HG03565 (cell line): ENCODE results near the gene LPP.
A peak's percentile ranks its signal among the peaks of the same experiment; 100 is the strongest.

Experiments
- ATAC-seq: cut with Tn5 transposase; IDR thresholded peaks from one replicate; pipeline ENCODE4 v1.9.1; 2021; ENCODE audit warnings: mild to moderate bottlenecking, moderate library complexity; ENCODE audit not compliant: unreplicated experiment

The LPP gene

DNA sequence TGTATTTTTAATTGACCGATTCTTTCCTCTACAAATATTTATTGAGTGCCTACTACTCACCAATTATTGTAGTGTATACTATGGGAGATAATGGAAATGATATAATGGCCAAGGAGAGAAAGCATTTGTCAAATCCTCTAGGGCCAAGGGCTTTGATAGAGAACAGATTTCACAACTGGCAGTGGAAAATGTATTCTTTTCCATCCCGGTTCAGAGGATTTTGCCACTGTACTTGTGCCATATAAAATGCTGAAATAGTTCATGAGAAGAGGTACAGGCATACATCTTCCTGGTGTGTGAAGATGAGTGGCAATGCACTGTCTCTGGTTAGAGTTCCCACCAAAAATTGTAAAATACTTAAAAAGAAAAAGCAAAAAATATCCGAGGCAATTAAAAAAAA lies 566.3 kb downstream of the LPP start:
- no peak for ATAC-seq

DNA sequence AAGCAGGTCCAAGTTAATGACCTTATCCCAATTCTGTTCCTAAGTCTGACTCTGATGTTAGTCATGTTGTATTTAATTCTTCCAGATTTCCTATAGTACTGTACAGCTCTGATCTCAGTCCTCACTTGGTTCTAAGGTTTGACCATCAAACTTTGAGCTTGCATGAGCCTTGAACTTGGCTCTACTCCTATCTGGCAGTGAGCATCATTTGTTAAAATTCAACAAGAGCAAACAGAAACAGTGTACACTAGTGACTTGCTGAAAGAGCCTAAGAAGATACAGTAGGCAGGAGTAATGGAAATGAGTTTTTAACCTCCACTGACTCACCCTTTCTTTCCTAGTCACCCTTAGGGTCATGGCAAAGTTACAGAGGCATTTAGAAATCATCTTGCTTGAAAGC lies 566.7 kb downstream of the LPP start:
- ATAC-seq, result no peak

DNA sequence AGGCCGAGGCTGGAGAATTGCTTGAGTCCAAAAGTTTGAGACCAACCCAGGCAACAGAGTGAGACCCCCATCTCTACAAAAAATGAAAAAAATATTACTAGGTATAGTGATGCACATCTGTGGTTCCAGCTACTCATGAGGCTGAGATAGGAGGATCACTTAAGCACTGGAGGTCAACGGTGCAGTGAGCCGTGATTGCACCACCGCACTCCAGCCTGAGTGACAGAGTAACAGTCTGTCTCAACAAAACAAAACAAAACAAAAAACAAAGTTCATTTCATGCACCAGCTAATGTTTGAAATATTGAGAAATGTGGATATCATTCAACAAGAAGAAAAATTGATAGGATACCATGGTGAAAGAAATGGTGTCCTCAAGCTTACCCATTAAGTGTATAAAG lies 567.4 kb downstream of the LPP start:
- ATAC-seq, result no peak

DNA sequence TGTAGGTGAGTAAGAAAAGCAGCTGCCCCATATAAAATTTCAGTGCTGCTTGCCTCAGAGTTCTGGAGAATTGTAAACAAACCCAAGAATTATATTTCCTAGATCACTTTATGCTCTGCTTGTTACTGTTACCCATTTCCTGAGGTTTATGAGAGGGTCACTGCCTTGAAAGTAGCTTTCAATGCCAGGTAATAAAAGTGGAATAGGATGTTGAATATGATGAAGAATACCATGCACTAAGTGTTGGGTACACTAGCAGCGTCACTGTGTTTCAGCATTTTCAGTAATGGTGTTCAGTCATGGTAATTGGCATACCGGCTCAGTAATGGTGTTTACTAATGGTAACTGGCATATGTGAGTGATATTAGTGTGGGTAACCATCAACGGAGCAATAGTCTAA lies 568.0 kb downstream of the LPP start:
- no peak for ATAC-seq

DNA sequence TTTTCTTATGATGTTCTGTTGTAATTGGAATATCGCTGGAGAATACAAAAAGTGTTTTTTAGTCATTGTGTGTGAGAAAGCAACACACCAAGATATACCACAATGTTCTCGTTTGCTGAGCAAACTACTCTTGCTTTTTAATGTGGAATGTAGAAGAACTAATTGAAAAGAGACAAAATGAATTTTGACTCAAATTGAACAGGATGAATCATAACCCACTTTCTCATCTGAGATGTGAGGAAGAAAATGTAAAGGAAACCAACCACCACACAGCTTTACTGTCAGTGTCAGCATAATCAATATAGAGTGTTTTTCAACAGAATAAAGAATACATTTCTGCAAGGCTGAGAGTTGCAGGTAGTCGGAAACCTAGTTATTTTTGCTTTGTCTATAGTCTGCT lies 569.0 kb downstream of the LPP start:
- ATAC-seq, result no peak

DNA sequence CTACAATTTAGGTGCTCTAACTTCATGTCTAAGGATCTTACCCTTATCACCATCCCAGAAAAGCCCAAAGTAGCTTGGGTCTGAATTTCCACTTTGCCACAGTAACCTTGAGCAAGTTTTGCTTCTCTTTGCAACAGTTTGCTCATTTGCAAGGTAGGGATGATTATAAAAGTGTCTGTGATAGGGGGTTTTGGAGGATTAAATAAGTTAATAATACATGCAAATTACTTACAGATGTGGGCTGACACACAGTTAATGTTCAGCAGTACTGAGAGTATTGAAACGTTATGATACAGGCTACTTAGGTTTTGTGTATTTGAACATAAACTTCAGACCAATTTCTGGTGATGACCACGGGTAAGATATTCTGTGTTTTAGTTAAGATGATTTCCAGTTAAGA lies 573.1 kb downstream of the LPP start:
- no peak for ATAC-seq

DNA sequence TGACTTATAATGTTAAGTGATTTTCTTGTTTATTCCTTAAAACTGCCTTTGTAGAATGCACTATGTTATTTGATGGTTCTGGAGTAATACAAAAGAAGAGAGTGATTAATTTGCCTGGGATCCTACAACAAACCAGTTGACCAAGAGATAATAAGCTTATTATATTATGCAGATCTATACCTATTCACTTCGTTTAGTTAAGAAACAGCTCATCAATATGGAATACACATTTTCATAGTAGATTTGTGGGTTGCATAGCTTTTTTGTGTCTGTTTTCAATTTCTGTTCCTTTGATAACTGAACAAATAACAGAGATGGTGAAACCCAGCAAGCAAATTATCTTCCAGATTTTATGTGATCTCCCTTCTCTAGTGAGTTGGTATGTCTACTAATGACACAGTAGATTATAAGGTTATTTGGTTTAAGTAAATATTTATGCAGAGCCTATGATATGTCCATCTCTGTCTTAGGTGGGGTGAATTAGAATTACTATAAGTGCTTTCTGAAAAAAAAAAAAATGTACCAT lies 574.5 kb downstream of the LPP start:
- ATAC-seq, result no peak

DNA sequence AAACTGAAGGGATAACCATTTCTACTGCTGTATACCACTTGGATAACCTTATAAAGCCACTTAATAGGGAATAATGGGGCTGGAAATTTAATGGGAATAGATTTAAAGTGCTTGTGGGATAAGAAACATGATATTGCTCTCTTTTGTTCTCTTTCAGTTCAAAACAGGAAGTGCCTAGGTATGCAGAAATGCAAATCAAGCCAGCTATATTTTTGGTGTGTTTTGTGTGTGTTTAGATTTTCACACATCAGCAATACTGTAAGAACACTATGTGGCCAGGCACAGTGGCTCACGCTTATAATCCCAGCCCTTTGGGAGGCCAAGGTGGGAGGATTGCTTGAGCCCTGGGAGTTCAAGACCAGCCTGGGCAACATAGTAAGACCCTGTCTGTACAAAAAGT lies 575.5 kb downstream of the LPP start:
- ATAC-seq, result no peak

DNA sequence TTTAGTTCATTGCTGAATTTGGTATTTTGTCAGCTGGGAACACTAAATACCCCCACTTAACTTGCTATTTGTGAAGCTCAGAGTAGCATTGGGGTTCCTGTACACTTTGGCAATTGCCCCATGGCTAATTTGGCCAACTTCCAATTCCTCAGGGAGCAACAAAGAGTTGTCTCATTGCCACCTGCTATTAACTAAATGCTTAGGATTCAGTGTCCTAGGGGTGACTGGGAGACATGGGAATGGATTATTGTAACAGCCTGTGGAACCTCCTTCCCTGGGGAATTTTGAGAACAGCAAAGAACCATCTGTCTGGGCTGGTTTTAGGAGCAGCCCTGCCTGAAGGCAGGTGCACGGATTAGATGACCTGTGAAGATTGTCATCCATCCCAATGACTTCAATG lies 580.4 kb downstream of the LPP start:
- no peak for ATAC-seq

DNA sequence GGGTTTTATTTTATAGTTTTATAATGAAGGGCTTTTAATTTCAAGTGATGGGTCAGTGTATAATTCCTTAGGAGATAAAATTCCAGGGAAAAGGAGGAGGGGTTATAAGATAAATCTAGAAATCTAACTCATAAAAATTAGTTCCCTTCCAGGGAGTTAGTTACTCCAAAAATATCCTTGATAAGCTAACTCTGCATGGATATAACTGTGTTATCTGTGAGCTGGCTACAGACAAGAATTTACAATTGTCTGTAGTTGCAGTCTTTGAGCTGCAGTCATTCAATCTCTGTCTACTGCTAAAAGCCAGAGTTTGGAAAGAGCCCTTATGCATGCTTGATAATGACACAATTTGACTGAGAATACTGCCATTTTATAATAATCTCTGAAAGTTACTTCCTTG lies 585.6 kb downstream of the LPP start:
- ATAC-seq, result no peak

DNA sequence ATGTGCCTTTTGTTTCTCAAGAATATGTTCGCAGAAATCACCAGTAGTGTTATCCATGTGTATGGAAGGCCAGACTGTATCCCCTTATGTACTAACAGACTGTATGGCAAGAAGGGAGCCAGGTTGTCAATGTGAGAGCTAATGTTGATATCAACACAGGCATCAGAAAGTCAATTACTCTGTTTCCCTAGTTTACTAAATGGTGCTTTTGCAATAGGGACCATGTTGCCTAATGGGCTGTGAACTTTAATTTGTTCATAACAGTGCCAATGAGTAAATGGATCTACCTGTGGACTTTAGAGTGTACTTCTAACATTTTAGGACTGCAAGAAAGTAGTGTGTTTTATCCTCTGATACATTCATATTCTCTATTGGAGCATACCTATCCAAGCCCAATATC lies 586.1 kb downstream of the LPP start:
- ATAC-seq, result no peak

DNA sequence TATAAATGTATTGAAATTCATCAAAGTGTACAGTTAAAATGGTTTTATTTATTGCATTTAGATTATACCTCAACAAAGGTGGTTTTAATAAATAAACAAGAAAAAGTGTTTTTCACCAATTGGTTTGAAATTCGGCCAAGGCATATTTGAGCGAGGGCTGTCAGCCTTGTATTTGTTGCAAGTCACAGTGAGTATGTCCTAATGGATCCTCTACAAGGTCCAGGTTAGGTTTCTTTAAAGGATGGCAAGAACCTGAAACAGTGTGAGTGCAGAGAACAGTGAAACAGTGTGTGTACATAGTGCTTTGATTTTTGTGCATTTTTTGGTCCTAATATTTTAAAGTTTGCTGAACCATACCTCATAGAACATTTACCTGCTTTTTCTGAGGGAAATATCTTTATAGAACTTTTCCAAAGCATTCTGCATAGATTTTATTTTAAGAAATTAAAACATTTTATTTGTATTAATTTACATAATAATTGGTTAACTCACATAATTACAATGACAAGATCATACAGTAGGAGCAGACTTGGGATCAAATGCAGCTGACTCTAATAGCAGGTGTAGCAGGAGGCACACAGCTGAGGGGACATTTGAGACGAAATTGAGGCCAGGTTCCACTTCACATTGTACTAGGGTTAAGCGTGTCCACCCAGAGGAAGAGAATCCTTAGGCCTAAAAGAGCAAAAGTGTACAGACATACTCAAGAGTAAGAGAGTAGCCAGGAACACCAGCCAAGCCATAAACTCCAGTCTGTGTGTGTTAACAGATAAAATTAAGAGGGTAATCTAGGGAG lies 589.0 kb downstream of the LPP start:
- ATAC-seq, result no peak

DNA sequence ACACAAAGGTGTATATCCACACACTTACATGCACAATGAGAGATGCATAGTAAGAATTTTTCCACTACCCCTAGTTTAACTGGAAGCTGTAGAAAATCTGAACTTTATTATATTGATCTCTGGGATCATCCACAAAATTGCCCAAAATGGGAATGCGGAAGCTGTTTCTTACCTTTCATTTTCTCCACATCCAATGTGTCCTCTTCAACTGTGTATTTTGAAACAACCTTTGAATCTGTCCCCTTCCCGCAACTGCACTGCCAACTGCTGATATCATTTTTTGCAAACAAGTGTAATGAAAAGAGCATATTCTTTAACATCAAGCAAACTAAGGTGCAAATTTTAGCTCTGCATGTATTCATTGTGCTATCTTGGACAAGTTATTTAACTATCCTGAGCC lies 590.2 kb downstream of the LPP start:
- no peak for ATAC-seq

DNA sequence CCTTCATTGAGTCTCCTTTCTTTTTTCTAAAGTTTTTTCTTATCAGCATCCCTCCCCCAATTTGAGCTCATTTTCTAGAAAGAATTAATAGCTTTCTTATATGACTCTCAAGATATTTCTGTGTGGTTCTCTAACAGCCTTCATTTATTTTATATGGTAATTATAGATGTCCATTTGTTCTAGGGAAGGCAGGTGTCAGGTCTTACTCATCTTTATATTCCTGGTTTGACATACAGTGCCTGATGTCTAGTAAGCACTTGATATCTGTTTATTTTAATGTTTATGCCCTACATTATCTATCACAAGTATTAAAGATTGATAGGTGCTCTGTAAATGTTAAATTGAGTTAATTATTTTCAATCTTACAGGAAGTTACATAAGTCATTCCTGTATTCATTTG lies 591.1 kb downstream of the LPP start:
- ATAC-seq, result no peak

DNA sequence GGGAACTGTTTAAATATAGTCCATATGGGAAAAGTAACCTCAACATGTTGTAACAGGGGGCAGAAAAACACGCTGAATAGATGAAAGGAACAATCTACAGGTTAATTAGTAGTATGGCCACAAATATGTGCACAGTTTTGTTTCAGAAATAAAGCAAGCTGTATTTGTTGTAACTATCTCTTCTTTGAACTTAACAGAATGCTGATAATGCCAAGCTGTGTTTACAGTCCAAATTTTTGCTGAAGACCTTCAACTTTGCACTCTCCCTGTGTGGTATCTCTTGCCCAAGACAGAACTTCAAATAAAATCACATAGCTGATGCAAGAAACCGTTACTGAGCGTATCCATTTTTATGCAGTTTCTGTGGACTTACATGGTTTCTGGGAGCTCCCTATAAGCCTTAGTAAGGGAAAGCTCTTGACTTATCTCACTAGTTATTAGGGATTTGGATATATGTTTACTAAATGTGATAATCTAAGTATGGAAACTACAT lies 592.4 kb downstream of the LPP start:
- no peak for ATAC-seq

DNA sequence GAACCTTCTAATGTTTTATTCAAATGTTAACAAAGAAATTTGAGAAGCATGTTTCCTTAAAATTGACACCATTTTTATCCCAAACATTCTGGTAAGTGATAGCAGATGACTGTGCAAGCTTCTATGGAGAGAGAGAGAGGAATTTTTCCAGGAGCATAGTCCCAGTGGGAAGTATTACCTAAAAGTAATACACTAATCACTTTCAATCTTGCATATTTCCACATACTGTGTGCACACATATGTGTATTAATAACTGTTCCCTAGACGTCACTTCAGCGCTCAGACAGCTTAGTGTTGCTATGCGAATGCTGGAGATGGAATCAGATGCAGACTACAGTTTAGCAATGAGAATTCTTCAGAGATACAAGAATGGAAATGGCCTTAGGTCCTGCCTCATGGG lies 593.5 kb downstream of the LPP start:
- no peak for ATAC-seq

DNA sequence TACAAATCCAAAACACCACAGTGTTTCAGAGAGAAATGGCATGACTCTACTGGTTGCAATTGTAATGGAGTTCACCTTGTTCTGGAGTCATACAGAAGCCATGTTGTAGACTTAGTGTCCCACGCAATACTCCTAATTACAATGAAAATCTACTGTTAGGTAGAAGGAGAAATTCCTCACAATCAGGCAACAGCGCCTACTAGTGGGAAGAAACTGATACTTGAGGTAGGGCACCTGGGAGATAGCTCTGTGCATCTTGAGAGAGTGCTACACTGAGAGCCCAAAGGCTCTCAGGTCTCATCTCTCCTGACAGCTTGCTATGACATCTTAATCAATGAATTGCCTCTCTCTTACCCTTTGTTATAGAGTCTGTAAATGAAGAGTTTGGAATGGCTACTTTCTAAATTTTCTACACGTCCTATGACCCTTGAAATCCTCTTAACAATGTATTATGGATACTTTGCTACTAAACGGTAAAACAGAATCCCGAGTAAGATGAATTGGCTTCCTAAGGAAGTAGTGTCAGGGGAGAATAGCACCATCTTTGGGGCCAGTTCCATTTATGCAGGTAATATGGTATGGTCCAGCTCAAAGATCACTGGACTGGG lies 595.2 kb downstream of the LPP start:
- ATAC-seq, result no peak

DNA sequence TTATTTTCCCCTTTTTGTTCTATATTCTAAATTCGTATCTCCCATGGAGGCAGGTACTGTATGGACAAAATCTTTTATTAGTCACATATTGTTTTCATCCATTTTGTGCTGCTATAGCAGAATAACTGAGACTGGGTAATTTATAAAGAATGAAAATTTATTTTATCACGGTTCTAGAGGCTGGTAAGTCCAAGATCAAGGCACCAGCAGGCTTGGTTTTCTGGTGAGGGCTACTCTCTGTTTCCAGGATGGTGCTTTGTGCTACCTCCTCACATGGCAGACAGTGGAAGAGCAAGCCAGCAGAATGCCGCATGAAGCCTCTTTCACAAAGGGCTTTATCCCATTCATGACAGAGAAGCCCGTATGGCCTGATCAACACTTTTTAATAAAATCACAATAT lies 595.9 kb downstream of the LPP start:
- no peak for ATAC-seq

DNA sequence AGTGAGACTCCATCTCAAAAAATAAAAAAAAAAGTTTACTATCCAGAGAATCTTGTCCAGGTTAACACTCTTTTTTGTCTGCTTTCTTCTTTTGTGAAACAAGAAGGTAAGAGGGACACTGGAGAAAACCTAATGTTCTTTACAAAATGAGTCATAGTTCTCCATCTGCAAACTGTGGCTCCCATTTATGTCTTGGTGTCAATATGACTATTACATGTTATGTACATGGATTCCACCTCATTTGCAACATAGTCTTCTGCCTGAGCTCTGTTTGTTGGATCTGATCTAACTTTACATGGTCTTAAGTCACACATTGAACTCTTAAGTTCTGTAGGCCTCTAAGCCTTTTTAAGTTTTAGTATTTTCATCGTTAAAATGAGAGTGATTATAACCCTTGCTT lies 596.7 kb downstream of the LPP start:
- no peak for ATAC-seq

DNA sequence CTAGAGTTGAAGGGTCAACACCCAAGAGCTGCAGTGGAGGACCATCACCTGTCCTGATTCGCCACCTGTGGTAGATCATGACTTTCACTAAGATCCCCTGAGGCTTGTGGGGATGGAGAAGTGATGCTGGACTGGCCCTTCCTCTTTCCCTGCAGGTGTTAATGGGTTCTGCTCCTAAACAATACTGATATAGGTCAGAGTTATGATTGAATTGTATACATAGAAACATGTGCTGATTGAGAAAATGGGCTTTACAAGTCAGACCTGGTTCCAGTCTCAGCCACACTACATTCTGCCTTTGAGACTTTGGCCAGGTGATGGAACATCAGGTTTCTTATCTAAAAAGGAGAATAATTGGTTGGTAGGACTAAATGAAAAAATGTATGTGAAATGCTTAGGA lies 598.9 kb downstream of the LPP start:
- ATAC-seq, result peak; percentile 10

DNA sequence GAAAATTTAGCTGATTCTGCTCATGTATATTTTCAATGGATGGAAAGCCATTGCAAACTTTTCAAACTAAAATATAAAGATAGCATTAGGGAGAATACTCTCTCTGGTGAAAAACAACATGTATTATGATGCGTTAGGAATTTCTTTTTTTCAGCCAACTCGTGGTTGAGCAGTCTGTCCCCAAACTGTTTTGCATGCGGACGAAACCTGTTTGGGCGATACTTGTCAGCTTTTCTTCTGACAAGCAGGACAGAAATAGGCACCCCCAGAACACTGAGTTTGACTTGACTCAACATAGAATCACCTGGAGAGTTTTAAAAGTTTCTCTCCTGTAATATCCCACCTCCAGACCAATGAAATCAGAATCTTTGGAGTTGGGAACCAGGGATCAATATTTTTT lies 600.3 kb downstream of the LPP start:
- peak; percentile 51 for ATAC-seq

DNA sequence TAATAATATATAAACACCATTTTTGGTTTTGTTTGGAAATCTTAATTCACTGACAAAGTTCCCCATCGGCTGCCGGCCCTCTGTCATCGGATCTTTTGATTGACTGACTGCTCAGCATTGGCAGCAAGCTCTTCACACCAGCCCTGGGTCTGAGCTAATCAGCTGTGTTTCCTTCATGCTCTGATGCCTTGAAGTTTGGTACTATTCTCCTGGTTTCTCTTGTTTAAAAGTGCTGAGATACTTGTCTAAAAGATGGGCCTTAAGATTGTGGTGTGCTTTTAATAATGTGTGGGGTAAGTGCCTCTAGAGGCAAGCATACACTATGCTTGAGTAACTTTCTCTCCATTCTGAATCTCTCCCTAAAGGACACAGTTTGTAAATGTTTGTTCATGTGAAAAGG lies 602.3 kb downstream of the LPP start:
- ATAC-seq, result no peak
